Measurements from ENCODE around the gene ATP10A. TPM values are rescaled to one million over a fixed set of nuclear protein-coding genes. Genes with fewer than 3 reads are reported as not detected.
"Not testable (repeated sequence)": the region's sequence is repeated elsewhere in the genome, so short reads cannot be mapped to it uniquely, and the experiment has no call there.

Gene ATP10A
- total RNA-seq, 8 experiments from 2014 or later = 0.09 to 4.6 (median 0.97) TPM

GRCh38 chr15:25776071-25776746 is 86.9 kb downstream of the ATP10A start:
- H3K4me1 ChIP-seq (replicated peaks in 1 of 2) = peaks cover 6 to 12% of the 10 kb centered on the region in 2 donors
- no peak for ATAC-seq (replicated peaks in 6 of 8)
- in situ Hi-C loops (cut with MboI; ENCODE audit: low pct_unique_long_range_greater_than_20kb in 2 of 9, low sequenced_read_pairs in 9 of 9, unreplicated experiment in 9 of 9) = no loop called here
- H3K27ac ChIP-seq = no peak overlapping the region
- WGBS, 10 experiments = 60 to 100% (median 80%) methylated on average over 1 to 10 of the region's 15 CpGs; no CpG with 5 or more reads in 1 of the 10 experiments
- H3K4me3 ChIP-seq = no peak overlapping the region

DNA sequence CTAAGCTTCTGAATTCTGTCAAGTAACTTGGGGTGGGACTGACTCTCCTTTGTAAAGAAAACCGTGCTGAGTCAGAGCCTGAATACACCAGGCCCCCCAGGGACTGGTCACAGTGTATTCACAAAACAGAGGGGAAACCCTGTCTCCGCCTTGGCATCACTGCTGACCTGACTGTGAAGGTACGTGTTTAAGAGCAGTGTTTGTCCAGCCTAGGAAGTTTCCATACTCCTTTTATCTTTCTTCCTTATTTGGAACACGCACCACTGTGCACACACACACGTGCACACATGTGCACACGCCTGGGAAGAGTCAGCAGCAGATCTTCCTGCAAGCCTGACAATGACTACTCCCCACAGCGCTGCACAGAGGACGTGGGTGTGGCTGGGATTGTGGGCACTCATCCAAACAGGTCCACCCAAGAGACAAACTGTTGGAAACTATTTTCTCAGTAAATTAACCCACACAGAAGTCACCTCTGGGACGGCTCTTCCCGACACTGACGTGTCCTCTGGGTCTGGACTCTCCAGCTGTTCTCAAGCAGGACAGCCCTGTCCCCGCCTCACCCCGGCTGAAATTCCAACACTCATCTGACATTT is 87.7 kb downstream of the ATP10A start:
- ATAC-seq (replicated peaks in 6 of 8) = peak; percentile 70 to 96 (median 89)
- no peak overlapping the region for H3K4me3 ChIP-seq
- 0 to 81% (median 36%) methylated on average over 2 to 10 of the region's 13 CpGs; no CpG with 5 or more reads in 2 of the 10 experiments for WGBS, 10 experiments
- in situ Hi-C loops (cut with MboI; ENCODE audit: low pct_unique_long_range_greater_than_20kb in 2 of 9, low sequenced_read_pairs in 9 of 9, unreplicated experiment in 9 of 9) = no loop called here
- peaks cover 6 to 15% of the 10 kb centered on the region in 2 donors for H3K4me1 ChIP-seq (replicated peaks in 1 of 2)
- H3K27ac ChIP-seq = no peak overlapping the region

DNA sequence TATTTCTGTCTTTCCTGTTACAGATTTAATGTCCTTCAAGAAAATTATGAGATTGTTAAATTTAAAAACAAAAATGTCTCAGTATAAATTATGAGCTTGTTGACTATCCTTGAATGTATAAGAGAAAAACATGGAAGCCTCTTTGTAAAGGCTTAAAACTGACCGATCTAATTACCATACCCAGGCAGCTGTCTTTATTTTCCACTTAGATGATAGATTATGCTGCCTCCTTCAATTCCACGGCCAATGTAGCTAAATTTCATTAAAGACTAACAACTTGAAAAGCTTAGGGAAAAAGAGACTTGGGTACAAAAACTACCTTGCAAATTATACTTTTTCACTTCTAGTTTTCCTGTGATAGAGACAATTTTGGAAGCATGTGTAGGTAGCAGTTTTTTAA is 88.3 kb downstream of the ATP10A start:
- Histone ChIP-seq H3K27ac (no peak overlapping the region), H3K4me1 (replicated peaks in 1 of 2) (peaks cover 6 to 15% of the 10 kb centered on the region in 2 donors), H3K4me3 (no peak overlapping the region)
- in situ Hi-C loops (cut with MboI; ENCODE audit: low pct_unique_long_range_greater_than_20kb in 2 of 9, low sequenced_read_pairs in 9 of 9, unreplicated experiment in 9 of 9) = no loop called here
- WGBS, 10 experiments = 33 to 100% (median 51%) methylated on average over 1 to 2 of the region's 2 CpGs
- no peak for ATAC-seq (replicated peaks in 6 of 8)

GRCh38 chr15:25773248-25773647 is 89.9 kb downstream of the ATP10A start:
- Histone ChIP-seq H3K27ac (no peak overlapping the region), H3K4me1 (replicated peaks in 1 of 2) (peaks cover 6 to 15% of the 10 kb centered on the region in 2 donors), H3K4me3 (no peak overlapping the region)
- ATAC-seq (replicated peaks in 6 of 8) = no peak
- in situ Hi-C loops (cut with MboI; ENCODE audit: low pct_unique_long_range_greater_than_20kb in 2 of 9, low sequenced_read_pairs in 9 of 9, unreplicated experiment in 9 of 9) = no loop called here
- WGBS, 10 experiments = 84 to 100% (median 100%) methylated on average over 1 to 6 of the region's 6 CpGs; no CpG with 5 or more reads in 2 of the 10 experiments

- no peak overlapping the region for H3K4me3 ChIP-seq
- in situ Hi-C loops (cut with MboI; ENCODE audit: low pct_unique_long_range_greater_than_20kb in 2 of 9, low sequenced_read_pairs in 9 of 9, unreplicated experiment in 9 of 9) = no loop called here
- 83 to 100% (median 93%) methylated on average over 1 to 8 of the region's 8 CpGs; no CpG with 5 or more reads in 3 of the 10 experiments for WGBS, 10 experiments
- ATAC-seq (replicated peaks in 6 of 8) = no peak
- no peak overlapping the region for H3K27ac ChIP-seq
- H3K4me1 ChIP-seq (replicated peaks in 1 of 2) = peaks cover 6 to 15% of the 10 kb centered on the region in 2 donors
Measured at GRCh38 chr15:25772500-25772899, 90.6 kb downstream of the ATP10A start.

- H3K27ac ChIP-seq; in situ Hi-C loops (cut with MboI; ENCODE audit: low pct_unique_long_range_greater_than_20kb in 2 of 9, low sequenced_read_pairs in 9 of 9, unreplicated experiment in 9 of 9); ATAC-seq (replicated peaks in 6 of 8); H3K4me3 ChIP-seq: not testable (repeated sequence)
- WGBS, 10 experiments = 60 to 100% (median 100%) methylated on average over 2 to 6 of the region's 8 CpGs; no CpG with 5 or more reads in 3 of the 10 experiments
- peaks cover 6 to 15% of the 10 kb centered on the region in 2 donors for H3K4me1 ChIP-seq (replicated peaks in 1 of 2)
Measured at GRCh38 chr15:25771736-25772135, 91.4 kb downstream of the ATP10A start.

- peaks cover 6 to 15% of the 10 kb centered on the region in 2 donors for H3K4me1 ChIP-seq (replicated peaks in 1 of 2)
- 33 to 83% (median 59%) methylated on average over 1 of the region's 1 CpG; no CpG with 5 or more reads in 6 of the 10 experiments for WGBS, 10 experiments
- no peak overlapping the region for H3K4me3 ChIP-seq
- in situ Hi-C loops (cut with MboI; ENCODE audit: low pct_unique_long_range_greater_than_20kb in 2 of 9, low sequenced_read_pairs in 9 of 9, unreplicated experiment in 9 of 9) = no loop called here
- H3K27ac ChIP-seq = no peak overlapping the region
- peak in 3 of 8 experiments; percentile 4 to 24 (median 6) for ATAC-seq (replicated peaks in 6 of 8)
Measured at GRCh38 chr15:25771338-25771706, 91.8 kb downstream of the ATP10A start.

- H3K27ac ChIP-seq = no peak overlapping the region
- no peak overlapping the region for H3K4me3 ChIP-seq
- peaks cover 6 to 15% of the 10 kb centered on the region in 2 donors for H3K4me1 ChIP-seq (replicated peaks in 1 of 2)
- 0 to 100% (median 86%) methylated on average over 1 to 9 of the region's 14 CpGs; no CpG with 5 or more reads in 3 of the 10 experiments for WGBS, 10 experiments
- ATAC-seq (replicated peaks in 6 of 8) = no peak
- in situ Hi-C loops (cut with MboI; ENCODE audit: low pct_unique_long_range_greater_than_20kb in 2 of 9, low sequenced_read_pairs in 9 of 9, unreplicated experiment in 9 of 9) = no loop called here
Measured at GRCh38 chr15:25770618-25771337, 92.3 kb downstream of the ATP10A start.

- no peak overlapping the region for H3K27ac ChIP-seq
- peaks cover 3 to 8% of the 10 kb centered on the region in 2 donors for H3K4me1 ChIP-seq (replicated peaks in 1 of 2)
- in situ Hi-C loops (cut with MboI; ENCODE audit: low pct_unique_long_range_greater_than_20kb in 2 of 9, low sequenced_read_pairs in 9 of 9, unreplicated experiment in 9 of 9) = no loop called here
- ATAC-seq (replicated peaks in 6 of 8) = no peak
- H3K4me3 ChIP-seq = no peak overlapping the region
- WGBS, 10 experiments = 30 to 100% (median 97%) methylated on average over 2 to 4 of the region's 14 CpGs; no CpG with 5 or more reads in 5 of the 10 experiments
Measured at GRCh38 chr15:25770031-25770430, 93.1 kb downstream of the ATP10A start.

GRCh38 chr15:25768271-25768670 is 94.9 kb downstream of the ATP10A start:
- no peak overlapping the region for H3K4me3 ChIP-seq
- 55 to 100% (median 90%) methylated on average over 1 of the region's 1 CpG; no CpG with 5 or more reads in 4 of the 10 experiments for WGBS, 10 experiments
- peaks cover 0 to 7% of the 10 kb centered on the region in 2 donors for H3K4me1 ChIP-seq (replicated peaks in 1 of 2)
- H3K27ac ChIP-seq = no peak overlapping the region
- in situ Hi-C loops (cut with MboI; ENCODE audit: low pct_unique_long_range_greater_than_20kb in 2 of 9, low sequenced_read_pairs in 9 of 9, unreplicated experiment in 9 of 9) = no loop called here
- no peak for ATAC-seq (replicated peaks in 6 of 8)

- 93 to 100% (median 100%) methylated on average over 1 to 8 of the region's 13 CpGs; no CpG with 5 or more reads in 6 of the 10 experiments for WGBS, 10 experiments
- Histone ChIP-seq H3K4me3 (no peak overlapping the region), H3K27ac (no peak overlapping the region), H3K4me1 (replicated peaks in 1 of 2) (peaks cover 0 to 7% of the 10 kb centered on the region in 2 donors)
- ATAC-seq (replicated peaks in 6 of 8) = no peak
- in situ Hi-C loops (cut with MboI; ENCODE audit: low pct_unique_long_range_greater_than_20kb in 2 of 9, low sequenced_read_pairs in 9 of 9, unreplicated experiment in 9 of 9) = no loop called here
Measured at GRCh38 chr15:25767356-25768151, 95.6 kb downstream of the ATP10A start.

GRCh38 chr15:25766417-25766816 is 96.7 kb downstream of the ATP10A start:
- Histone ChIP-seq H3K27ac (no peak overlapping the region), H3K4me3 (no peak overlapping the region), H3K4me1 (replicated peaks in 1 of 2) (peaks cover 0 to 5% of the 10 kb centered on the region in 2 donors)
- 75 to 100% (median 90%) methylated on average over 1 to 5 of the region's 7 CpGs; no CpG with 5 or more reads in 2 of the 10 experiments for WGBS, 10 experiments
- no peak for ATAC-seq (replicated peaks in 6 of 8)
- in situ Hi-C loops (cut with MboI; ENCODE audit: low pct_unique_long_range_greater_than_20kb in 2 of 9, low sequenced_read_pairs in 9 of 9, unreplicated experiment in 9 of 9) = no loop called here
